Adrenal gland (tissue), 5 donors: ENCODE data around the gene DAPL1.

Source experiments
- CTCF ChIP-seq, 6 experiments: fragments of 450-650 bp in 4 of 6; fragments of 200-600 bp in 2 of 6; sonication (generic) in 1 of 6; IDR thresholded peaks; 1 replicate in 5 of 6; 2 replicates in 1 of 6; pipeline versions ENCODE4 v1.5.1 to v1.8.0; 2016 to 2021; ENCODE audit warnings: antibody characterized with exemption in 6 of 6, mild to moderate bottlenecking in 2 of 6, moderate library complexity in 1 of 6
- POLR2A ChIP-seq, 2 donors: fragments of 450-650 bp; IDR thresholded peaks; one replicate each; pipeline ENCODE4 v1.6.1; 2017; ENCODE audit warnings: antibody characterized with exemption in 2 of 2, mild to moderate bottlenecking in 2 of 2, moderate library complexity in 1 of 2
- donor health status: DM: no; HTN: no; CAD: no.

DNA sequence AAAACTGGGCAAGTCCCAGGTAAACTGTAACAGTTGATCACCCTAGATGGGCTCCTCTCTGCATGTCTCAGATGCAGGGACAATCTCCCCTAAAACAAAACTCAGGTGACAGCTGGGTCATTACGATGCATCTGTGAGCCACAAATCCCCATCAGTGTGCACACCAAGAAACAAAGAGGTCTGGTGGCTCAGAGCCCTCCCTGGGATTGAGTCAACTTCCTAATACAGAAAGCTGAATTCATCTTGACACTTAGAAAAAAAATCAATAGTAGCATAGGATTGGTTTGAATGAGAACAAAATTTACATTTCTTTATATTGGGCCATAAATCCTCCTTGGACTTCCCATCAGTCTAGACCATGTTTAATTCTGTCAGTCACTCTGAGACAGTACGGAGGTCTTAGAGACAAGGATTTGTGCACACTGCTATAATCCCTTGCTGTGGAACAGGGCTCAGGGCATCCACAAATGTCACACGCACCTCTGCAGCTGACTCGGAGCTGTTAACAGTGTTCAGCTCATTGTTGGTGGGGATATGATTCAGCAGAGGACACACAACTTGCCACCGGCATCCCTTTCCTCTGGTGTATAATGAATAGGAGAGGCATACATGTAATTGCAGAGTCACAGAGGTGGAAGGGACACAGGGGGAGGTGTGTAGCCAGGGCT lies 44.5 kb upstream of the DAPL1 start:
- TF ChIP-seq POLR2A (IDR thresholded peaks at IDR 0.05) (no peak), CTCF (IDR thresholded peaks at IDR 0.05) (no peak)
